Right ventricle myocardium inferior (tissue), 1 donor: ENCODE data around the gene PIP5K1B. TPM values are rescaled to one million over a fixed set of nuclear protein-coding genes. Genes with fewer than 3 reads are reported as not detected.

Experiments
- ATAC-seq: fragments of 200-7000 bp; cut with Tn5 transposase; one replicate; pipeline ENCODE4 v1.9.1; 2020; ENCODE audit warnings: mild to moderate bottlenecking, moderate library complexity
- DNase-seq: peaks from one replicate; pipeline ENCODE4 v3.0.0; 2021; ENCODE audit errors: missing footprints
- intact Hi-C: fragments of 100-400 bp; cut with DNase I; formaldehyde crosslinking; loops from one replicate; pipeline ENCODE4 v1.11.0; 2022
- total RNA-seq: library from RNA; stranded (reverse); fragmentation: NEBNext Ultra II Directional; extraction: Animal tissue kit (Norgen Biotek cat#: 25700); gene quantifications from one replicate; pipeline ENCODE4 v1.2.1, GENCODE V29; 2021
- donor health status: DM: no; HTN: yes; CAD: no; lungs with severe emphysema.

The PIP5K1B gene
- total RNA-seq, 1 donor from 2014 or later: 60.6 TPM

DNA sequence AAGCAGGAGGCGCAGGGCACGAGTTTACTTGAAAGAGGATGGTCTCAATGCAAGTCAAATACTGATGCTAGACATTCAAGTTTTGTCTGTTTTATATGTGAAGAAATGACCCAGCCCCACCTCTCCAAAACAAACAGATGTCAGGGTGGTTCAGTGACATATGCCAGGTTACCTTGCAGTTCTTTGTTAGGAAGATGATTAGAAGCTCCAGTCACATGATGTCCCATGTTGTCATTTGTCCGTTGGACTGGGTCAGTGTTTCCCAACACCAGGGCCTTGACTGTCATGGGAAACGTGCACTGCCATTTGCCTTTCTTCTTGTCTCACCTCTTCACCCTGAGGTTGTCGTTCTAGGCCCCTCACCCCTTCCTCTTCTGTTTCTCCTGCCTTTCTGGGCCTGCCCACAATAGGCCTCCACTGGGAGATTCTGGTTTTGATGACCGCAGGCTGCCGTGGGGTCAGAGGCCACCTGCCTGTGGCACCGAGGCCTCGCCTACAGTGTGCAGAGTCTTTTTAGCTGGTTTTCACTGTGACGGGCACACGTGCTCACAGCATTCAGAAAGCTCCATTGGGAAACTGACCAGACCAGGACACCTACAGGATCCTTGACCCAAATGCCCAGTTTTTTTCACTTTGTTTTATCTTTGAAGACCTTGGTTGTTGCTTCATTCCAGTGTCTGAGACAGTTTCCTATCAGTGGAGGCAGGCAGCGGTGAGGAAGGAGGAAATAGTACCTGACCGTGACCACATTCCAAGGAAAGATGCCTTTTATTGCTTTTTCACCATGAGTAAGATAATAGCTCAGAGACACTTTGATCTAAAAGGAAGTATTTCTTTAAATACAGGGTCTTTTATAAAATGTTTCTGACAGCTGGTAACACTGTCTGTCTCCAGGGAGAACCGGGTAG, 123.1 kb downstream of the PIP5K1B start:
- intact Hi-C loops: no loop called here
- ATAC-seq (no peak), DNase-seq (no peak)

GRCh38 chr9:68832101-68832500, 127.1 kb downstream of the PIP5K1B start:
- DNase-seq (no peak), ATAC-seq (no peak)
- intact Hi-C loops: no loop called here

- no peak for DNase-seq
- intact Hi-C loops: no loop called here
- no peak for ATAC-seq
Observed at GRCh38 chr9:68832861-68833518, 128.0 kb downstream of the PIP5K1B start.

- ATAC-seq (no peak), DNase-seq (no peak)
- intact Hi-C loops: loop anchor here (5.0 kb wide), 1 partner anchor 53 kb away; a partner anchor contains a TSS
Observed at GRCh38 chr9:68834931-68835520, 130.0 kb downstream of the PIP5K1B start.

GRCh38 chr9:68836788-68837187, 131.7 kb downstream of the PIP5K1B start:
- intact Hi-C loops: loop anchor here (5.0 kb wide), 1 partner anchor 54 kb away; a partner anchor contains a TSS
- ATAC-seq (no peak), DNase-seq (no peak)

DNA sequence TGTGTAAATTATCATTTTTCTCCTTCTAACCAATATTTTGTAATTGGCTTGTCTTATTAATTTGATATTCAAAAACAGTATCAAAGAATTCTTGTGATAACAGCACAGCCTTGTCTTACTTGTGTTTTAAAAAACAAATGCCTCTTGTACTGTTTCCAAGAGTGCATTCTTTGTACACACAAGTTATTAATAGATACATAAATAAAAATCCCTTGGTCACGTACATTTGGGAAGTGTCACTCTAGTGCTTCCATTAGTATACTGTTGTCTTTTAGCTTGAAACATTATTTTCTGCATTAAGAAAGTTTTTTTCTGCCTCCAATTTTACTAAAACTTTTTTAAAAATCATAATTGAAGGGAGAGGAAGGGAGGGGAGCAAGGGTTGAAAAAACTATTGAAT, 133.2 kb downstream of the PIP5K1B start:
- ATAC-seq (peak; percentile 16), DNase-seq (no peak)

DNA sequence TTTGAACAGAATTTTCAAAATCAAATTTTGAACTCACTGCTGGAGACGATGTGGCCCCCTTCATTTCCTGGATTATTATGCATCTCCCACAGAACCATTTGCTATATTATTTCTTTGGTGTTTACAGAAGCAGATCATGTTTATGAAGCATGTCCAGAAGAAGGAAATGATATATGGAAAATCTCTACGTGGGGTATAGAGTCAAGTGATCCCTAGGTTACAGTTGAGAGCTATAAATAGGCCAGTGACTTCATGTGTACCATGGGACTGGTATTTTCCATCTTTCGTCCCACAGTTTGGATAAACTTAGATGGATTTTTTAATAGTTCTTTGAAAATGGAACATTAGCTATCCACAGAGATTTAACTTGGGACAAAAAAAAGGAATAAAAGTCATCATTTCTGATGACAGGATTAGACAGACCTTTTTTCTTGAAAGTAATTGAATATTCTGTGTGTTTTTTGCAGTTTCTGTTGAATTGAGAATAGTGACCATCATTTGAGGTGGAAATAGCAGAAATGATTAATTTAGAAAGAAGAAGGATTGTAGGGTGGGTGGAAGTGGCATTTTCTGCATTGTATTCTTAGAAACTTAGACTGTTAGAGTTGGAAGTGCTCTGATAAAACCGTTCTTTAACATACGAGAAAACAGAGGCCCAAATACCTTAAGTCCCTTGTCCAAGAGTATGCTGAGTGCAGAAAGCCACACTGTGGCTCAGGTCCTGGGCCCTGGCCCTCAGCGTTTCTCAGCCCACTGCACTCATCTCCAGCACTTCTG, 136.4 kb downstream of the PIP5K1B start:
- DNase-seq (no peak), ATAC-seq (no peak)
- intact Hi-C loops: no loop called here

More for the DNA sequence above, 133.2 kb downstream of the PIP5K1B start:
- intact Hi-C loops: loop anchor here (5.0 kb wide), 1 partner anchor 56 kb away; a partner anchor contains a TSS

DNA sequence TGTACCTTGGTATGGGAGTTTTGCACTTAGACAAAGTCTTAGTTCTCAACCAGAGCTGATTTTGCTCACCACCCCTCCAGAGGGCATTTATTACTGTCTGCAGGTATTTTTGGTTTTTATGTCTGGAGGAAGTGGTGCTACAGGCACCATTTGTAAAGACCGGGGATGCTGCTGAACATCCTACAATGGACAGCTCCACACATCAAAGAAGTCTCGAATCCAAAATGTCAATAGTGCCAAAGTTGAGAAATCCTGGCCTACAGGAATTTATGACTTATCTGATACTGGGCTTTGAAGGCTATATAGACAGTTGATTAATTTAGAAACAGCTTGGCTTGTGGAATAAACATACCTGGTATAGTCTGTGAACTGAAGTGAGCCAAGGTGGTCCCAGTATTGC, 137.5 kb downstream of the PIP5K1B start:
- intact Hi-C loops: no loop called here

GRCh38 chr9:68843239-68843638, 138.2 kb downstream of the PIP5K1B start:
- DNase-seq: no peak
- no peak for ATAC-seq
- intact Hi-C loops: no loop called here

More for the DNA sequence above, 137.5 kb downstream of the PIP5K1B start:
- no peak for ATAC-seq
- DNase-seq: no peak

- ATAC-seq (no peak), DNase-seq (no peak)
- intact Hi-C loops: no loop called here
Observed at GRCh38 chr9:68844157-68844556, 139.1 kb downstream of the PIP5K1B start.

DNA sequence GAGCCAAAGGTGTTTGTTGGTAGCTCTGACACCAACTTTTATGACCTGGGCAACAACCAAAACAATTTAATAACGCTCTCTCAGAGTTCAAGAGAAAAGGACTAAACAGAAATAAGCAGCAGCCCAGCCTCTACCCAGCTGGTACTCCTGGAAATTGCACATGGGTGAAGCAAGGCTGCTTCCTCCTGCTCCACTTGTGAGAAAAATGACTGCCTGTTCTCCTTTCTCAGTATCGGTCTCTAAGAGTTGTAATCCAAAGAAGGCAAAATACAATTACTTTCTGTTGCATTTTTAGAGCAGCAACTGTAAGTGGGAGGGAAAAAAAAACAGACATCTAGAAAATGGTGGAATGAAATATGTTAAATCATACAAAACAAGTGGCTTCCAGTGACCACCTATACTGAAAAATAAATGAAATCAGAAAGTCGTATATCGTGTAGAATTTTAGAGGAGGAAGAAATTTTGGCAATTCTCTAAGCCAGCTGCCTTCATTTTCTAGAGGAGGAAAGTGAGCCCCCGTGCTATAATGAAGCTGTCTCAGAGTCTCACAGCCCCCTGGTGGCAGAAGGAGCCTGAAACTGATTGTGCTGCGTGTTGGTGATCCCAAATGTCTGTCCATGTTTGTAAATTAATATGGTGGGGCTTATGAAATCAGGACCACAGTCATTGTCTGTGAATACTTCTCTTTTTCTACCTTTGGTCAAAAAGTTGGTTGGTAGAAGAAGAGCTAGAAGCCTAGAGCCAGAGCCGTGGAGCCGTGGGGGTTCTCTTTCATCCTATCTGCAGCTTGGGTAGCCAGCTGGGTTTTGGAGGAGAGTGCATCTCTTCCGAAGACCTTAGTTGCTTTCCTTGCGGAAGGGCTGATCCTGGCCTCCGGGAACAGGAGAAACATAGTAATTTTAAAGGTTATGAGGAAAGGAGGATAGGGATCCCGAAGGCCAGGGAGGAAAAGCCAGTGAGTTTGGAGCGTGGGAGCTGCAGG, 139.9 kb downstream of the PIP5K1B start:
- DNase-seq: no peak
- no peak for ATAC-seq
- intact Hi-C loops: loop anchor here (5.0 kb wide), 1 partner anchor 138 kb away; the partner anchor contains the start of gene PIP5K1B

DNA sequence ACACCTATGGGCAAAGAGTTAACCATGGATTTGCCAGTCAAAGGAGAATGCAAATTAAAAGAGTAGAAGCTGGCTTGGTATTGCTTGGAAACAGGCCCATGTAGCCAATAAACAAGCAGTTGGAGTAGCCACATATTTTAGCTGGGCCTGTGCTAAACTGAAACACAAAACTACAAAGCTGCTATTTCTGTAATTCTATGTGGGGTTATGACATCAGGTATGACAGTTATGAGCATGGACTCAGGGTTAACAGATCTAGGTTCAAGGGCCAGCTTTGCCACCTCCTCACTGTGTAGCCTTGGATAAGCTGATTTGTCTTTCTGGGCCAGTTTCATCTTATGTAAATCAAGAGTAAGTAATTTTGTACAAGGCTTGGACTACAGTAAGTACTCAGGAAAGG, 142.7 kb downstream of the PIP5K1B start:
- ATAC-seq: no peak
- intact Hi-C loops: loop anchor here (5.0 kb wide), 1 partner anchor 140 kb away; the partner anchor contains the start of gene PIP5K1B

DNA sequence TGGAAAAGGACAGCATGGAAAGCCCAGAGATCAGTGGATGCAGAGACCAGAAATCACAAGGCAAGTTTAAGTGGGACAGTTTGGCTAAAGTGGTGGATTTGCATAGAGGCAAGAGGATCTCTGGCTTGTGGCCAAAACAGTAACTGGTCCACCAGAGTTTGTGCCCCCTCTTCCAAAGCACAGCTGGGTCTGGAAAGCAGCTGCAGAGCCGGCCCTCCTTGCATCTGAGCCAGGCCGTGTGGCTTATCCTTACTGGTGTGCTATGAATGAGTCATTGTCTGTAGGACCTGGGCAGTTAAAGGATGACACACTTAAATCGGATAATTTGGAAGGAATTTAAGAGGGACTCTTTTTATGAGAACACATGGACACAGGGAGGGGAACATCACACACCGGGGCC, 146.6 kb downstream of the PIP5K1B start:
- no peak for DNase-seq
- intact Hi-C loops: no loop called here
- ATAC-seq: no peak

More for the DNA sequence above, 142.7 kb downstream of the PIP5K1B start:
- DNase-seq: no peak

- intact Hi-C loops: no loop called here
- ATAC-seq (no peak), DNase-seq (no peak)
Observed at GRCh38 chr9:68852941-68853340, 147.9 kb downstream of the PIP5K1B start.

DNA sequence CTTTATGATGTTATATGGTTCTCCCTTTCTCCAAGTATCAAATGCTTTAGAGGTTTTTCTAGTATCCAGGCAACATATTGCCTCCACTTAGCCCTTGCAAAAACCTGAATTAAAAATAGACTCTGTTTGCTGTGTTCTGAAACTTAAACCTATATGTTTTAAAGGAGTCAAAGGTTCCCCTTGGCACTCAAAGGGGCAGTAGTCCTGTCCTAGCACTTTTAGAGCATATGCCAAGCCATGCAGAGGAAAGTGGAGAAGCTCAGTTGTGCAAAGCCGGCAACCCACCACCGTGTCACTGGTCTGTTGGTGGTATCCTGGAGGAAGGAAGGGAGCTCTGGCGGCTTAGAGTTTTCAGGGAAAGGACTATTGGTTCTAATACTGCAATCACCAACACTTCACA, 154.3 kb downstream of the PIP5K1B start:
- intact Hi-C loops: no loop called here

DNA sequence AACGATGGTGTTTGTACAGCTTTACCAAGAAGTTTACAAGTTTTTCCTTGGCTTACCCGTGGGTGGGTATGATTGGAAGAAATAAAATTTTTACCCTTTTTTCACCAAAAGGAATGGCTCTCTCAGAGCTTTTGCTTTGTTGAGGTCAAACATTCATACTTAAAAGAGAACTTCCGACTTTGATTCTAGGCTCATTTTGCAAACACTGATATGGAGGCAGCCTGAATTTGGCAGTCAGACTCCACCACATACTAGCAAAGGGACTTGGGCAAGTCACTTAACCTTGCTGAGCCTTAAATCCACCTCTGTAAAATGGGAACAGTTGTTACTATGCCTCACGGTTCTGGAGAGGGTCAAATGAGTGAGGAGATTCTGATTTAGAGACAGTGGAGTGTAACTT, 155.4 kb downstream of the PIP5K1B start:
- no peak for DNase-seq
- intact Hi-C loops: no loop called here

More for the DNA sequence above, 154.3 kb downstream of the PIP5K1B start:
- DNase-seq (no peak), ATAC-seq (no peak)

DNA sequence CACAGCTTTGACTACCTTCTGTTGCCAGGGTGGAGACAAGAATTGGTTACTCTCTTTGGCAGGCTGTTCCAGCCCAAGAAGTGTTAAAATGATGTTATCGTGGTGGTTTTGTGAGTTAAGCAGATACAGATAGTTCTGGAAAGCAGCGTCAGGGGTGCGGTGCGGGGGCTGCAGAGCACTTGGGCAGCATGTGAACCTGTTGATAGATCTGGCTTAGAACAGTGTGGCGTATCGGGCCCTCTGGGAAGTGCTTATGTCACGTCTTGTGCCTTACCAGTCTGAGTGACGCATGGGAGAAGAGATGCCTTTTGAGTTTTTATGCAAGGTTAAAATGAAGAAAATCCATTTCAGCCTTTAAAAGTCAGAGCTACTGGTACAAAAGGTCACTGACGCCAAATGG, 156.4 kb downstream of the PIP5K1B start:
- DNase-seq (no peak), ATAC-seq (peak; percentile 90)
- intact Hi-C loops: no loop called here

More for the DNA sequence above, 155.4 kb downstream of the PIP5K1B start:
- ATAC-seq: no peak
